H9 (cell line): Measurements from ENCODE around the gene VRK3. TPM values are rescaled to one million over a fixed set of nuclear protein-coding genes. Genes with fewer than 3 reads are reported as not detected.

Source experiments
- DNase-seq: peaks from one replicate; pipeline ENCODE4 v3.0.0-alpha.2; 2017
- H2AFZ ChIP-seq: one replicate; pipeline ENCODE4 v1.6.1; 2013; ENCODE audit warnings: mild to moderate bottlenecking, low read length, control low read depth, moderate library complexity
- H2AK5ac ChIP-seq: 2 replicates; pipeline ENCODE4 v1.6.1; 2013; ENCODE audit warnings: low read length, control low read depth, mixed read lengths; ENCODE audit not compliant: insufficient read length
- H2BK120ac ChIP-seq: one replicate; pipeline ENCODE4 v1.6.1; 2013; ENCODE audit warnings: low read depth, mild to moderate bottlenecking, low read length, control low read depth, inconsistent platforms; ENCODE audit not compliant: poor library complexity, severe bottlenecking
- H2BK12ac ChIP-seq: 2 replicates; pipeline ENCODE4 v1.6.1; 2013; ENCODE audit warnings: low read length, control low read depth, mixed read lengths, low read depth; ENCODE audit not compliant: insufficient read length
- H2BK15ac ChIP-seq: 2 replicates; pipeline ENCODE4 v1.6.1; 2013; ENCODE audit warnings: low read depth, low read length, control low read depth
- H2BK20ac ChIP-seq: one replicate; pipeline ENCODE4 v1.6.1; 2013; ENCODE audit warnings: low read depth, mild to moderate bottlenecking, low read length, control low read depth, inconsistent platforms; ENCODE audit not compliant: poor library complexity, severe bottlenecking
- H2BK5ac ChIP-seq: 2 replicates; pipeline ENCODE4 v1.6.1; 2013; ENCODE audit warnings: low read length, control low read depth, mixed read lengths; ENCODE audit not compliant: insufficient read length
- H3K14ac ChIP-seq: 2 replicates; pipeline ENCODE4 v1.6.1; 2013; ENCODE audit warnings: low read length, control low read depth; ENCODE audit not compliant: insufficient read depth
- H3K18ac ChIP-seq: 2 replicates; pipeline ENCODE4 v1.6.1; 2013; ENCODE audit warnings: low read depth, mild to moderate bottlenecking, mixed read lengths, low read length, control low read depth; ENCODE audit not compliant: insufficient read length
- H3K23ac ChIP-seq: 2 replicates; pipeline ENCODE4 v1.6.1; 2013; ENCODE audit warnings: low read length, control low read depth, mixed read lengths, low read depth; ENCODE audit not compliant: insufficient read length
- H3K23me2 ChIP-seq: 2 replicates; pipeline ENCODE4 v1.6.1; 2013; ENCODE audit warnings: low read depth, mild to moderate bottlenecking, mixed read lengths, low read length, control low read depth; ENCODE audit not compliant: insufficient read length, poor library complexity, severe bottlenecking
- H3K27ac ChIP-seq: 2 replicates; pipeline ENCODE4 v1.5.1; 2013; ENCODE audit warnings: low read length, control low read depth, mixed read lengths, low read depth; ENCODE audit not compliant: insufficient read length
- H3K27me3 ChIP-seq: 2 replicates; pipeline ENCODE4 v1.6.1; 2013; ENCODE audit warnings: low read length, control low read depth, inconsistent platforms; ENCODE audit not compliant: insufficient read depth
- H3K4ac ChIP-seq: 2 replicates; pipeline ENCODE4 v1.6.1; 2013; ENCODE audit warnings: low read depth, mild to moderate bottlenecking, control low read depth, inconsistent platforms, low read length, moderate library complexity
- H3K4me1 ChIP-seq: 2 replicates; pipeline ENCODE4 v1.6.1; 2013; ENCODE audit warnings: low read length, control low read depth, inconsistent platforms; ENCODE audit not compliant: insufficient read depth
- H3K4me2 ChIP-seq: 2 replicates; pipeline ENCODE4 v1.6.1; 2013; ENCODE audit warnings: low read length, control low read depth, mixed read lengths; ENCODE audit not compliant: insufficient read length, insufficient read depth
- H3K56ac ChIP-seq: 2 replicates; pipeline ENCODE4 v1.6.1; 2013; ENCODE audit warnings: low read depth, mild to moderate bottlenecking, mixed read lengths, low read length, control low read depth; ENCODE audit not compliant: insufficient read length
- H3K79me1 ChIP-seq: 2 replicates; pipeline ENCODE4 v1.6.1; 2013; ENCODE audit warnings: low read depth, mild to moderate bottlenecking, moderate library complexity, low read length, control low read depth, inconsistent platforms; ENCODE audit not compliant: insufficient read depth, poor library complexity, severe bottlenecking
- H3K79me2 ChIP-seq: 2 replicates; pipeline ENCODE4 v1.6.1; 2013; ENCODE audit warnings: low read length, control low read depth, inconsistent platforms; ENCODE audit not compliant: insufficient read depth
- H3K9ac ChIP-seq: 2 replicates; pipeline ENCODE4 v1.6.1; 2013; ENCODE audit warnings: low read length, control low read depth, mixed read lengths; ENCODE audit not compliant: insufficient read length; ENCODE audit errors: extremely low read depth
- H3K9me3 ChIP-seq: one replicate; pipeline ENCODE4 v1.6.1; 2013; ENCODE audit warnings: low read depth, low read length, inconsistent platforms; ENCODE audit not compliant: control insufficient read depth
- H3T11ph ChIP-seq: one replicate; pipeline ENCODE4 v1.6.1; 2013; ENCODE audit warnings: mild to moderate bottlenecking, low read length, control low read depth, inconsistent platforms
- H4K20me1 ChIP-seq: one replicate; pipeline ENCODE4 v1.6.1; 2013; ENCODE audit not compliant: control insufficient read depth, insufficient read length, insufficient read depth
- H4K5ac ChIP-seq: 2 replicates; pipeline ENCODE4 v1.6.1; 2013; ENCODE audit warnings: low read depth, mild to moderate bottlenecking, mixed read lengths, low read length, control low read depth; ENCODE audit not compliant: insufficient read length
- H4K8ac ChIP-seq: replicated peaks from 2 replicates; pipeline ENCODE4 v1.6.1; 2013; ENCODE audit warnings: low read length, control low read depth, mixed read lengths, low read depth; ENCODE audit not compliant: insufficient read length
- H4K91ac ChIP-seq: 2 replicates; pipeline ENCODE4 v1.6.1; 2013; ENCODE audit warnings: low read depth, mild to moderate bottlenecking, moderate library complexity, mixed read lengths, low read length, control low read depth; ENCODE audit not compliant: insufficient read length
- H3K27ac Mint-ChIP-seq, 3 experiments: 2 replicates in 2 of 3; 3 replicates in 1 of 3; pipeline ENCODE4 v1.8.0; 2020 to 2021; ENCODE audit warnings: mixed read lengths in 3 of 3, mild to moderate bottlenecking in 1 of 3, moderate library complexity in 1 of 3
- H3K27me3 Mint-ChIP-seq: 2 replicates; pipeline ENCODE4 v1.8.0; 2021; ENCODE audit warnings: low read depth, mild to moderate bottlenecking, moderate library complexity, mixed read lengths
- H3K36me3 Mint-ChIP-seq, 3 experiments: 2 replicates in 2 of 3; 3 replicates in 1 of 3; pipeline ENCODE4 v1.8.0; 2020 to 2021; ENCODE audit warnings: low read depth in 3 of 3, mixed read lengths in 3 of 3; ENCODE audit not compliant: insufficient read depth in 1 of 3
- H3K4me1 Mint-ChIP-seq, 2 experiments: 2 replicates each; pipeline ENCODE4 v1.8.0; 2020; ENCODE audit warnings: mixed read lengths in 2 of 2
- H3K4me3 Mint-ChIP-seq, 2 experiments: 2 replicates in 1 of 2; 3 replicates in 1 of 2; pipeline ENCODE4 v1.8.0; 2020 to 2021; ENCODE audit warnings: mild to moderate bottlenecking in 2 of 2, mixed read lengths in 2 of 2, moderate library complexity in 1 of 2
- H3K9me3 Mint-ChIP-seq, 2 experiments: 2 replicates in 1 of 2; 3 replicates in 1 of 2; pipeline ENCODE4 v1.8.0; 2020; ENCODE audit warnings: mild to moderate bottlenecking in 2 of 2, mixed read lengths in 2 of 2, moderate library complexity in 1 of 2
- CTCF ChIP-seq: fragments of 200-600 bp; sonication (generic); conservative IDR thresholded peaks from 3 replicates; pipeline ENCODE4 v1.8.0; 2021; ENCODE audit warnings: antibody characterized with exemption, mild to moderate bottlenecking
- WGBS: extraction: QIAGEN DNeasy Blood & Tissue Kit; methylation state at CpG from one replicate; pipeline ENCODE4 v1.1.7; 2013; ENCODE audit warnings: missing lambda C conversion rate, low lambda C conversion rate, mixed read lengths; ENCODE audit not compliant: insufficient read length; ENCODE audit errors: extremely low coverage; 5-methylcytosine and 5-hydroxymethylcytosine counted together
- total RNA-seq: library from RNA; stranded (reverse); gene quantifications from 2 replicates; pipeline ENCODE4 v1.2.1, GENCODE V29; 2021

The VRK3 gene
- total RNA-seq, 1 experiment from 2014 or later = 33.5 TPM

- no peak overlapping the region for H3K27ac Mint-ChIP-seq
- no peak overlapping the region for H2AFZ ChIP-seq
- no peaks in the 10 kb centered on the region for H3K9me3 Mint-ChIP-seq
- H3K4me2 ChIP-seq = no peak overlapping the region
- H2BK20ac ChIP-seq = no peak overlapping the region
- H4K5ac ChIP-seq = no peak overlapping the region
- H3K27ac ChIP-seq = no peak overlapping the region
- no peaks in the 10 kb centered on the region for H3K4me1 ChIP-seq
- H4K8ac ChIP-seq = no peak overlapping the region
- no peaks in the 10 kb centered on the region for H3K79me1 ChIP-seq
- peak; percentile 98 for TF ChIP-seq CTCF
- DNase-seq = peak; percentile 84
- no peak overlapping the region for H3K23ac ChIP-seq
- no peak overlapping the region for H2BK12ac ChIP-seq
- H3K9me3 ChIP-seq = no peaks in the 10 kb centered on the region
- no peak overlapping the region for H3K56ac ChIP-seq
- H3T11ph ChIP-seq = no peak overlapping the region
- peaks cover 0 to 6% of the 10 kb centered on the region in 2 experiments; a peak in 2 of 4 replicates for H3K4me1 Mint-ChIP-seq
- peaks cover 10% of the 10 kb centered on the region for H3K27me3 Mint-ChIP-seq
- no peak overlapping the region for H2BK15ac ChIP-seq
- no peaks in the 10 kb centered on the region for H3K23me2 ChIP-seq
- H3K27me3 ChIP-seq = no peaks in the 10 kb centered on the region
- no peak overlapping the region for H4K91ac ChIP-seq
- WGBS = no CpG with 5 or more reads among the region's 35 CpGs
- no peak overlapping the region for H2AK5ac ChIP-seq
- no peak overlapping the region for H2BK5ac ChIP-seq
- no peaks in the 10 kb centered on the region for H4K20me1 ChIP-seq
- no peak overlapping the region for H3K9ac ChIP-seq
- no peak overlapping the region for H3K4ac ChIP-seq
- peak overlapping the region; percentile 7 to 65; a peak in 3 of 5 replicates for H3K4me3 Mint-ChIP-seq
- H3K14ac ChIP-seq = no peak overlapping the region
- H3K18ac ChIP-seq = no peak overlapping the region
- no peak overlapping the region for H2BK120ac ChIP-seq
- peaks cover 4 to 6% (median 6%) of the 10 kb centered on the region in 3 experiments; a peak in 5 of 7 replicates for H3K36me3 Mint-ChIP-seq
- H3K79me2 ChIP-seq = no peaks in the 10 kb centered on the region
Measured at GRCh38 chr19:49937750-49938381, 87.3 kb downstream of the VRK3 start.
